Measurements from ENCODE around the gene DTNB.

- no peak for TF ChIP-seq CTCF (IDR thresholded peaks at IDR 0.05)
- TF ChIP-seq POLR2A (IDR thresholded peaks at IDR 0.05) = no peak
These were observed 41.4 kb upstream of the DTNB start for GRCh38 chr2:25714740-25715139.
